DND-41 (cell line): ENCODE results near the gene ANKRD29.

Experiments used
- ATAC-seq: fragments of 200-7000 bp; cut with Tn5 transposase; 3 replicates; pipeline ENCODE4 v1.9.1; 2021; ENCODE audit warnings: low read depth; ENCODE audit not compliant: insufficient read depth
- DNase-seq: peaks from one replicate; pipeline ENCODE4 v3.0.0-alpha.2; 2020
- H2AFZ ChIP-seq: 2 replicates; pipeline ENCODE4 v1.6.0; 2012; ENCODE audit warnings: low read depth, low read length
- H3K27ac ChIP-seq: 2 replicates; pipeline ENCODE4 v1.5.1; 2012; ENCODE audit warnings: low read length, inconsistent platforms
- H3K27me3 ChIP-seq: fragments of 200-600 bp; sonication (generic); 2 replicates; pipeline ENCODE4 v1.6.0; 2012; ENCODE audit warnings: low read length, mild to moderate bottlenecking, inconsistent platforms; ENCODE audit not compliant: insufficient read depth, poor library complexity
- H3K36me3 ChIP-seq: 2 replicates; pipeline ENCODE4 v1.5.1; 2012; ENCODE audit warnings: low read length, inconsistent platforms; ENCODE audit not compliant: insufficient read depth
- H3K4me1 ChIP-seq: 2 replicates; pipeline ENCODE4 v1.5.1; 2012; ENCODE audit warnings: mild to moderate bottlenecking, low read length; ENCODE audit not compliant: insufficient read depth
- H3K4me2 ChIP-seq: 2 replicates; pipeline ENCODE4 v1.6.0; 2012; ENCODE audit warnings: mild to moderate bottlenecking, moderate library complexity, low read length, inconsistent platforms; ENCODE audit not compliant: insufficient read depth
- H3K4me3 ChIP-seq, 2 experiments: fragments of 200-600 bp in 1 of 2; shearing (Covaris generic) in 1 of 2; 2 replicates each; pipeline ENCODE4 v1.5.1; 2012 to 2016; ENCODE audit warnings: inconsistent platforms in 2 of 2, low read length in 2 of 2, mild to moderate bottlenecking in 2 of 2, low read depth in 1 of 2, moderate library complexity in 1 of 2
- H3K79me2 ChIP-seq: 2 replicates; pipeline ENCODE4 v1.6.0; 2012; ENCODE audit warnings: low read length, inconsistent platforms; ENCODE audit not compliant: insufficient read depth
- H3K9ac ChIP-seq: 2 replicates; pipeline ENCODE4 v1.6.0; 2012; ENCODE audit warnings: low read depth, mild to moderate bottlenecking, inconsistent platforms, low read length, moderate library complexity
- H3K9me3 ChIP-seq: 2 replicates; pipeline ENCODE4 v1.5.1; 2012; ENCODE audit warnings: low read length, moderate library complexity, mild to moderate bottlenecking, inconsistent platforms; ENCODE audit not compliant: insufficient read depth, severe bottlenecking
- H4K20me1 ChIP-seq: 2 replicates; pipeline ENCODE4 v1.6.0; 2012; ENCODE audit warnings: low read length; ENCODE audit not compliant: insufficient read depth
- CTCF ChIP-seq: IDR thresholded peaks from 2 replicates; pipeline ENCODE4 v1.5.1; 2012; ENCODE audit warnings: borderline replicate concordance, low read length, moderate library complexity, mild to moderate bottlenecking; ENCODE audit not compliant: poor library complexity, severe bottlenecking; ENCODE audit errors: extremely low read depth
- EZH2 ChIP-seq: IDR thresholded peaks from 3 replicates; pipeline ENCODE4 v1.6.1; 2012; ENCODE audit warnings: borderline replicate concordance, low read depth, mild to moderate bottlenecking, moderate library complexity, low read length, inconsistent platforms; ENCODE audit not compliant: severe bottlenecking

The ANKRD29 gene

DNA sequence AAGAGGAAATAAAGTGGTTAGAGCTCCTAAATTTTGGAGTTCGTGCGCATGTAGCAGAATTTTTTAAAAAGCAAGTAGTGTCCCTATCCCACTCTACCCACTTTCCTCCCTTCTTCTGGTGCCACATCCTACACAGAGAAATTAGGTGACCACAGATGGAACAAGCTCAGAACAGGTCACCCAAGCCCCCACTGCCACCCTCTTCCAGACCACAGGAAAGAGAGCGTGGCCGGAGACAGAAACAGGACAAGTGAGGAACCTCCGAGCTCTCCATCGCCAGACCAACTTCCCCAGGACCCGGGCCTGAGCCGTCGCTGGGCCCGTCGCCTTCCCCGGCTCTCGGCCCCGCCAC is 76.8 kb downstream of the ANKRD29 start:
- peaks cover 9% of the 10 kb centered on the region; the same call in 1 of the 2 replicates for H4K20me1 ChIP-seq
- peak overlapping the region; percentile 98 for H2AFZ ChIP-seq
- peaks cover 51% of the 10 kb centered on the region for H3K79me2 ChIP-seq
- H3K4me2 ChIP-seq: peak overlapping the region; percentile 90
- H3K27me3 ChIP-seq: no peaks in the 10 kb centered on the region
- DNase-seq (no peak), ATAC-seq (no peak; the same call in 2 of the 3 replicates)
- H3K4me3 ChIP-seq: peak overlapping the region; percentile 38 to 86
- H3K36me3 ChIP-seq: peaks cover 5% of the 10 kb centered on the region; the same call in 1 of the 2 replicates
- peaks cover 48% of the 10 kb centered on the region for H3K4me1 ChIP-seq
- peak overlapping the region; percentile 71 for H3K9ac ChIP-seq
- H3K27ac ChIP-seq: peak overlapping the region; percentile 93
- TF ChIP-seq EZH2 (no peak), CTCF (no peak)
- no peaks in the 10 kb centered on the region for H3K9me3 ChIP-seq

DNA sequence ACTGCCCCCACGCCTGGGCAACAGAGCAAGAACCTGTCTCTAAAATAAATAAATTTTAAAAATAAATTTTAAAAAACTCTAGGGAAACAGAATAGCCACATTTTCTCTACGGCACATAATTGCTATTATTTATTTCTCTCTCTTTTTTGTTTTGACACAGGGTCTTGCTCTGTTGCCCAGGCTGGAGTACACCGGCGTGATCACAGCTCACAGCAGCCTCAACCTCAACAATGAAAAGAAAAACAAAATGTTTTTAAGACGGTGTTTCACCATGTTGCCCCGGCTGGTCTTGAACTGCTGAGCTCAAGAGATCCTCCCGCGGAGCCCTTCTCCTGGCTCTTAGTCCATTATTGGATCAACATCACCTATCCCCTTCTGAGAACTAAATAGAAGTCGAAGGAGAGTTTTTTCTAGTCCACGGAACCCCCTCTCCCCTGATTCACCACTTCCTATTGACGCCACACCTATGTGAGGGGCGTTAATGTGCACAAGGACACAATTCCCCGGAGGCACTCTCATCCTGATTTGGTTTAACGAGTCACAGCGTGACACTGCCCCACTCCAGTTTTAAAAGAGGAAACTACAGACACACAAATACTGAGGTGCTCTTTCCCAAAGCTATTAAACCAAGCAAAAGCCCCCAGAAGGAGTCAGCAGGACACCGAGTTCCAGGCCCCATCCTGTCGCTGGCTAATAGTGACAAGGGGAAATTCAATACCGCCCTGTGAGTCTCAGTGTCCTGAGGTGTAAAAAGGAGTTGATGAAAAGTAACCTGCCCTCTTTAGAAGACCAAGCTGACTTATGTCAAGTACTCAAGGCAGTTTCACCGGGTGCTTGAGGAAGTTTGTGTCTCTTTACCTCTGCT is 77.5 kb downstream of the ANKRD29 start:
- Histone ChIP-seq H3K27ac (peak overlapping the region; percentile 93), H4K20me1 (peaks cover 9% of the 10 kb centered on the region; the same call in 1 of the 2 replicates), H3K36me3 (peaks cover 10% of the 10 kb centered on the region), H3K4me3 (peak overlapping the region; percentile 38 to 86), H3K9me3 (no peaks in the 10 kb centered on the region), H3K27me3 (no peaks in the 10 kb centered on the region), H3K79me2 (peaks cover 58% of the 10 kb centered on the region), H3K9ac (peak overlapping the region; percentile 71), H2AFZ (peak overlapping the region; percentile 98), H3K4me1 (peaks cover 48% of the 10 kb centered on the region), H3K4me2 (peak overlapping the region; percentile 90)
- ATAC-seq: peak; percentile 10; the same call in 2 of the 3 replicates
- no peak for TF ChIP-seq EZH2
- TF ChIP-seq CTCF: no peak
- peak; percentile 49 for DNase-seq

DNA sequence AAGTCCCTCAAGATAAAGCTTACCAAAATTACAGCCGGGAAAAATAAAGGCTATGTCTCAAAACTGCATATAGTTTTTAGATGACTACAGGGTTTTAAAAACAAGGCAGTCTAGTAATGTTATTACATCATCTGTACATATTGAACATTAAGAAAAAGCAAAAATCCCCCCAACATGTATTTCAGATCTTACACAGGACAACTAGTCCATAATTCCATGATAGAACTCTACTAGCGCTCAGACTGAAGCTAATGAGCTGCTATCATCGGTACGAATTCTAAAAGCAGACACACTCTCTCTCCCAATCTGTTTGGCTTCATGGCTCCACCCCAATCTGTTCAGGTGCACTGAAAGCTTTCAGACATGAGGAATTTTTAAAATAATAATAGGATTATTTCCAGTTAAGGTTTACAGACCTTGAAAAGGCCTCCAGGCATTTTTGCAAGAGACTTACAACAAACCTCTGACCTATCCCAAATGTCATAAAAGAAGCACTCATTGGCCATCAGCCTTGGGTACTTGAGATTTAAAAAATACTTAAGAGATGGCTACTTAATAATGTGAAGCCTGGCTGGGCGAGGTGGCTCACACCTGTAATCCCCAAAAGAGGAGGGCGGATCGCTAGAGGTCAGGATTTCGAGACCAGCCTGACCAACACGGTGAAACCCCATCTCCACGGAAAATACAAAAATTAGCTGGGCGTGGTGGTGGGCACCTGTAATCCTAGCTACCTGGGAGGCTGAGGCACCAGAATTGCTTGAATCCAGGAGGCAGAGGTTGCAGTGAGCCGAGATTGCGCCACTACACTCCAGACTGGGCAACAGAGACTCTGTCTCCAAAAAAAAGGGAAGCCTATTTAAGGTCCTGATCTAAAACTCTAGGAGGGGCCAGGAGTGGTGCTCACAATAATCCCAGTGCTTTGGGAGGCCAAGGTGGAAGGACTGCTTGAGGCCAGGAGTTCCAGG is 78.4 kb downstream of the ANKRD29 start:
- ATAC-seq: no peak
- peak overlapping the region; percentile 90 for H3K4me2 ChIP-seq
- peaks cover 65% of the 10 kb centered on the region for H3K79me2 ChIP-seq
- no peak overlapping the region for H2AFZ ChIP-seq
- no peak overlapping the region for H3K27ac ChIP-seq
- no peak overlapping the region for H3K9ac ChIP-seq
- TF ChIP-seq CTCF: no peak
- no peak for TF ChIP-seq EZH2
- no peaks in the 10 kb centered on the region for H3K9me3 ChIP-seq
- no peak for DNase-seq
- H3K4me3 ChIP-seq: peak overlapping the region in 1 of 2 experiments; percentile 86; a peak in 1 of 4 replicates
- H3K36me3 ChIP-seq: peaks cover 11% of the 10 kb centered on the region
- H4K20me1 ChIP-seq: peaks cover 12% of the 10 kb centered on the region; the same call in 1 of the 2 replicates
- H3K27me3 ChIP-seq: no peaks in the 10 kb centered on the region
- H3K4me1 ChIP-seq: peaks cover 48% of the 10 kb centered on the region
